ENCODE results near the gene MS4A15. TPM values are rescaled to one million over a fixed set of nuclear protein-coding genes. Genes with fewer than 3 reads are reported as not detected.
A peak's percentile ranks its signal among the peaks of the same experiment; 100 is the strongest.

Gene MS4A15
- polyA plus RNA-seq, 1 experiment, result not detected

DNA sequence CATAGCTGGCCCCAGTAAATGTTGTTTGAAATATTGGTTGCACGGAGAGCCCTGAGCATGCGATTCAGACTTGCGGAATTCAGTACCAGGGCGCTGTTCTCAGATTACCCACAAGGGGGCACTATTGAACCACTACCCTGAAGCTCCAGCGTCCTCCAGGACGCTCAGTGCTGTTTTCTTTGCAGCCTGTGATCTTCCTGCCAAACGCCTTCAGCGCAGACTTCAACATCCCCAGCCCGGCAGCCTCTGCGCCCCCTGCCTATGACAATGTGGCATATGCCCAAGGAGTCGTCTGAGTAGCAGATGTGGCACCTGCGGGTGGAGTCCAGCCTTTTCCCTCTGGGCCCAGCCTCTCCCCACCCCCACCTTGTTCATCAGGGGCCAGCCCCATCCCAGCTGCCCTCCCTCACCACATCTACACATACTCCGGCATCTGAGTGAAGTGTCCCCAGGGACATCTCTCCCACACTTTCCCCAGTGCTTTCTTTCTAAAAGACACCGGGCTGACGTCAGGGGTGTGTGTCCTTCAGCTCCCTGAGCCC lies 18.8 kb downstream of the MS4A15 start:
- H3K27me3 ChIP-seq (ENCODE audit: control insufficient read depth, insufficient read depth, low read length), result peaks cover 1% of the 10 kb centered on the region; the same call in 1 of the 2 replicates
- H3K36me3 ChIP-seq (ENCODE audit: control insufficient read depth, insufficient read depth, low read length), result no peaks in the 10 kb centered on the region
- peak; percentile 92 for TF ChIP-seq CTCF (IDR thresholded peaks at IDR 0.05; ENCODE audit: insufficient read depth, low read depth, low read length)
- ChIA-PET POLR2A (interaction anchor here (0.5 kb wide), 1 partner anchor 978 kb away, joined by 3 read pairs; no protein-coding TSS in a partner anchor), CTCF (interaction anchor here (0.8 to 6.8 kb wide), 25 partner anchors 9 to 412 kb away, joined by 3 to 39 read pairs (median 4); partner anchors contain the start of genes MS4A10 and MS4A15)
- peak; percentile 50 for DNase-seq (ENCODE audit: low read depth)
- no peak overlapping the region for H3K4me3 ChIP-seq (ENCODE audit: low read depth, low read length)

DNA sequence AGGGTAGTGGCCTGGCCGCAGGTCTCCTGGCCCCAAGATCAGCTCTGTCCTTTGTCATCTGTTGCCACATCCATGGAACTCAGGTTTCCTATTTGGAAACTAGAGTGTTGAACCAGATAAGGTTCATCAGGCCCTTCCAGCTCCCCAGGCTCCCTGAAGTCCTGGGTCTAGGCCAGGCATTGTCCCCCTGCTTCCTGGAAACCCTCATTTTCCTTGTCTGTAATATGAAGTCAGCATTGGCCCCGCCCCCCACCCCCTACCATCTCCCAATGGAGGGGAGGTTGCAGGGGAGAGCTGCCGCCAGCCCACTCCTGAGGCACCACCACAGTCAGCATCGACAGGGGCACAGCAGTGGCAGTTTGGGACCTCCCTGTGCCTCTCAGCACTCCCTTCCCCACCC lies 19.5 kb downstream of the MS4A15 start:
- ChIA-PET POLR2A (no interaction called here), CTCF (interaction anchor here (0.7 to 6.8 kb wide), 18 partner anchors 10 to 130 kb away, joined by 3 to 39 read pairs (median 6); partner anchors contain the start of gene MS4A10)
- peaks cover 1% of the 10 kb centered on the region; the same call in 1 of the 2 replicates for H3K27me3 ChIP-seq (ENCODE audit: control insufficient read depth, insufficient read depth, low read length)

DNA sequence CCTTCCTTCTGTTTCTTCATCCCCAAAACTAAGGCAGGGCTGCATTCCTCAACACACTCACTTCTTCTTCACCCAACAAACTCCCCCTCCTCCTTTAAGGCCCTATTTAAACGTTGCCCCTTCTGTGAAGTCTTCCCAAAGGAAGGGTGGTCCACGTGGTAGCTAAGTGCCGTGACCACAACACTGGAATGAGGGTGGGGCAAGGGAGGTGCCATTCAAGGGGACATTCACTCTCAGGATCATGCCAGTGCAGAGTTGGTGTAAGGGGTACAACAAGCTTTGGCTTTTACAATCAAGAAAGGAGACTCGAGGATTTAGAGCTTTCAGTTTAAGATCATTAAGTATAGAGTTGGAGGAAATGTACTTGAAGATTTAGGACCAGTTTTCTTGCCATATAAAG lies 20.4 kb downstream of the MS4A15 start:
- DNase-seq (ENCODE audit: low read depth), result no peak
- no peaks in the 10 kb centered on the region for H3K36me3 ChIP-seq (ENCODE audit: control insufficient read depth, insufficient read depth, low read length)
- TF ChIP-seq CTCF (IDR thresholded peaks at IDR 0.05; ENCODE audit: insufficient read depth, low read depth, low read length), result no peak
- CTCF ChIA-PET, result interaction anchor here (0.8 to 6.8 kb wide), 8 partner anchors 9 to 121 kb away, joined by 3 to 39 read pairs (median 10); partner anchors contain the start of gene MS4A10
- peaks cover 1% of the 10 kb centered on the region; the same call in 1 of the 2 replicates for H3K27me3 ChIP-seq (ENCODE audit: control insufficient read depth, insufficient read depth, low read length)
- POLR2A ChIA-PET, result no interaction called here
- H3K4me3 ChIP-seq (ENCODE audit: low read depth, low read length), result no peak overlapping the region

More for the DNA sequence above, 19.5 kb downstream of the MS4A15 start:
- no peak for DNase-seq (ENCODE audit: low read depth)
- Histone ChIP-seq H3K36me3 (ENCODE audit: control insufficient read depth, insufficient read depth, low read length) (no peaks in the 10 kb centered on the region), H3K4me3 (ENCODE audit: low read depth, low read length) (no peak overlapping the region)
- TF ChIP-seq CTCF (IDR thresholded peaks at IDR 0.05; ENCODE audit: insufficient read depth, low read depth, low read length), result no peak

- ChIA-PET POLR2A (no interaction called here), CTCF (interaction anchor here (0.8 to 6.8 kb wide), 9 partner anchors 8 to 121 kb away, joined by 3 to 39 read pairs (median 7); partner anchors contain the start of gene MS4A10)
- Histone ChIP-seq H3K36me3 (ENCODE audit: control insufficient read depth, insufficient read depth, low read length) (no peaks in the 10 kb centered on the region), H3K27me3 (ENCODE audit: control insufficient read depth, insufficient read depth, low read length) (peaks cover 1% of the 10 kb centered on the region; the same call in 1 of the 2 replicates), H3K4me3 (ENCODE audit: low read depth, low read length) (no peak overlapping the region)
- TF ChIP-seq CTCF (IDR thresholded peaks at IDR 0.05; ENCODE audit: insufficient read depth, low read depth, low read length), result no peak
- peak; percentile 47 for DNase-seq (ENCODE audit: low read depth)
These were observed 20.9 kb downstream of the MS4A15 start for GRCh38 chr11:60777572-60777971.

- Histone ChIP-seq H3K36me3 (ENCODE audit: control insufficient read depth, insufficient read depth, low read length) (no peaks in the 10 kb centered on the region), H3K4me3 (ENCODE audit: low read depth, low read length) (no peak overlapping the region), H3K27me3 (ENCODE audit: control insufficient read depth, insufficient read depth, low read length) (peaks cover 1% of the 10 kb centered on the region; the same call in 1 of the 2 replicates)
- no peak for TF ChIP-seq CTCF (IDR thresholded peaks at IDR 0.05; ENCODE audit: insufficient read depth, low read depth, low read length)
- POLR2A ChIA-PET, result no interaction called here
- no peak for DNase-seq (ENCODE audit: low read depth)
- CTCF ChIA-PET, result interaction anchor here (0.8 kb wide), 1 partner anchor 15 kb away, joined by 3 read pairs; no protein-coding TSS in a partner anchor
These were observed 23.4 kb downstream of the MS4A15 start for GRCh38 chr11:60780065-60780464.

Data from BJ (cell line).